ENCODE data around the gene TRAF7. TPM values are rescaled to one million over a fixed set of nuclear protein-coding genes. Genes with fewer than 3 reads are reported as not detected.

TRAF7 gene
- total RNA-seq, 2 experiments from 2014 or later, result 19.9 to 24.0 TPM

- Mint-ChIP-seq H3K27ac (peak overlapping the region; percentile 79), H3K27me3 (no peaks in the 10 kb centered on the region), H3K4me1 (ENCODE audit: low read depth) (peaks cover 13% of the 10 kb centered on the region), H3K36me3 (ENCODE audit: low read depth) (peaks cover 16% of the 10 kb centered on the region), H3K4me3 (peak overlapping the region; percentile 76), H3K9me3 (no peaks in the 10 kb centered on the region)
- Histone ChIP-seq H3K36me3 (ENCODE audit: insufficient read depth, low read length) (peaks cover 32% of the 10 kb centered on the region), H3K9me3 (ENCODE audit: control insufficient read depth in 1 of 2, insufficient read depth in 1 of 2, low read length in 2 of 2) (no peaks in the 10 kb centered on the region), H3K27me3 (ENCODE audit: control insufficient read depth in 1 of 2, insufficient read depth in 2 of 2, low read length in 2 of 2) (no peaks in the 10 kb centered on the region), H3K4me3 (ENCODE audit: low read length) (peak overlapping the region; percentile 59), H3K4me1 (ENCODE audit: insufficient read depth, low read length) (peaks cover 23% of the 10 kb centered on the region), H3K27ac (ENCODE audit: low read depth in 1 of 2, low read length in 2 of 2) (no peak overlapping the region)
- intact Hi-C loops (cut with DNase I, micrococcal nuclease), result loop anchor here (1.0 to 5.0 kb wide), 3 partner anchors 8 to 159 kb away; partner anchors contain the start of genes ECI1 (in 1 of the 2), NTHL1 (in 1 of the 2), PGP (in 1 of the 2) and TSC2 (in 1 of the 2)
- no peak for TF ChIP-seq CTCF (IDR thresholded peaks at IDR 0.05)
- POLR2A ChIA-PET, result interaction anchor here (0.6 to 4.8 kb wide), 5 partner anchors 8 to 1571 kb away, joined by 3 to 47 read pairs (median 4); partner anchors contain the start of genes E4F1, METTL26, PGP and TEDC2
- DNase-seq (no peak), ATAC-seq (ENCODE audit: poor library complexity) (no peak)
- CTCF ChIA-PET, result interaction anchor here (1.8 kb wide), 1 partner anchor 11 kb away, joined by 4 read pairs; no protein-coding TSS in a partner anchor
These were observed 50.8 kb downstream of the TRAF7 start for GRCh38 chr16:2206420-2206779.

DNA sequence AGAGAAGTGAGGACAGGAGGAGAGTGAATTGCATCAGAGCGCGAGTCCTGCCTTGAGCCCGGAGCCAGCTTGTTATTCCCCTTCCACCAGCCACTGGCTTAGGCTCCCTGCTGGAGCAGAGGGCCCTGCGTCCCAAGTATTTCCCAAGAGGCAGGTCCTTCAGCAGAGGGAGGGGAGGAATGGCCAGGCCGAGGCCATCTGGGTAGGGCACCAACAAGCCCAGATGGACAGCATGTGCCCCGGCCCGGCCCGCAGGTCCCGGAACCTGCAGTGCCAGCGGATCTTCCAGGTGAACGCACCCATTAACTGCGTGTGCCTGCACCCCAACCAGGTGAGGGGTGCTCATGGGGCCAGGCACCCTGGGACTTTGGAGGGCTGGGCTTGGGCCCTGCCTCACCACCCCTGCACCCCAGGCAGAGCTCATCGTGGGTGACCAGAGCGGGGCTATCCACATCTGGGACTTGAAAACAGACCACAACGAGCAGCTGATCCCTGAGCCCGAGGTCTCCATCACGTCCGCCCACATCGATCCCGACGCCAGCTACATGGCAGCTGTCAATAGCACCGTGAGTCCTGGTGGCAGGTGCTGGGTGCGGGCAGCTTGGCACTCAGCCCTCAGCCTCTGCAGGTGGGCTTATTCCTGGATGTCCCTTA, 51.3 kb downstream of the TRAF7 start:
- peak overlapping the region; percentile 76 for H3K4me3 Mint-ChIP-seq
- intact Hi-C loops (cut with DNase I, micrococcal nuclease), result loop anchor here (1.0 to 5.0 kb wide), 3 partner anchors 7 to 160 kb away; partner anchors contain the start of genes ECI1 (in 1 of the 2), NTHL1 (in 1 of the 2), PGP (in 1 of the 2) and TSC2 (in 1 of the 2)
- no peaks in the 10 kb centered on the region for H3K27me3 Mint-ChIP-seq
- no peaks in the 10 kb centered on the region for H3K9me3 Mint-ChIP-seq
- POLR2A ChIA-PET, result interaction anchor here (0.6 to 4.8 kb wide), 4 partner anchors 8 to 1571 kb away, joined by 3 to 47 read pairs (median 4); partner anchors contain the start of genes E4F1, METTL26, PGP and TEDC2
- Histone ChIP-seq H3K9me3 (ENCODE audit: control insufficient read depth in 1 of 2, insufficient read depth in 1 of 2, low read length in 2 of 2) (no peaks in the 10 kb centered on the region), H3K27me3 (ENCODE audit: control insufficient read depth in 1 of 2, insufficient read depth in 2 of 2, low read length in 2 of 2) (no peaks in the 10 kb centered on the region), H3K36me3 (ENCODE audit: insufficient read depth, low read length) (peaks cover 32% of the 10 kb centered on the region), H3K4me3 (ENCODE audit: low read length) (no peak overlapping the region), H3K27ac (ENCODE audit: low read depth in 1 of 2, low read length in 2 of 2) (no peak overlapping the region), H3K4me1 (ENCODE audit: insufficient read depth, low read length) (peaks cover 23% of the 10 kb centered on the region)
- peak overlapping the region; percentile 42 for H3K27ac Mint-ChIP-seq
- TF ChIP-seq CTCF (IDR thresholded peaks at IDR 0.05), result no peak
- no peak for ATAC-seq (ENCODE audit: poor library complexity)
- CTCF ChIA-PET, result interaction anchor here (1.8 kb wide), 1 partner anchor 12 kb away, joined by 4 read pairs; no protein-coding TSS in a partner anchor
- H3K36me3 Mint-ChIP-seq (ENCODE audit: low read depth), result peaks cover 16% of the 10 kb centered on the region
- H3K4me1 Mint-ChIP-seq (ENCODE audit: low read depth), result peaks cover 13% of the 10 kb centered on the region
- DNase-seq, result no peak

- ATAC-seq (ENCODE audit: poor library complexity) (no peak), DNase-seq (no peak)
- ChIA-PET CTCF (no interaction called here), POLR2A (no interaction called here)
- peaks cover 31% of the 10 kb centered on the region for H3K4me1 ChIP-seq (ENCODE audit: insufficient read depth, low read length)
- intact Hi-C loops (cut with DNase I, micrococcal nuclease), result loop anchor here (5.0 kb wide), 2 partner anchors 44 to 161 kb away; partner anchors contain the start of genes ECI1 (in 1 of the 2), NTHL1 (in 1 of the 2) and TSC2 (in 1 of the 2)
- peak overlapping the region; percentile 62 for H3K4me3 Mint-ChIP-seq
- peaks cover 32% of the 10 kb centered on the region for H3K36me3 ChIP-seq (ENCODE audit: insufficient read depth, low read length)
- no peaks in the 10 kb centered on the region for H3K27me3 ChIP-seq (ENCODE audit: control insufficient read depth in 1 of 2, insufficient read depth in 2 of 2, low read length in 2 of 2)
- no peak overlapping the region for H3K4me3 ChIP-seq (ENCODE audit: low read length)
- no peaks in the 10 kb centered on the region for H3K9me3 ChIP-seq (ENCODE audit: control insufficient read depth in 1 of 2, insufficient read depth in 1 of 2, low read length in 2 of 2)
- peak overlapping the region; percentile 42 for H3K27ac Mint-ChIP-seq
- TF ChIP-seq CTCF (IDR thresholded peaks at IDR 0.05), result no peak
- H3K27me3 Mint-ChIP-seq, result no peaks in the 10 kb centered on the region
- H3K9me3 Mint-ChIP-seq, result no peaks in the 10 kb centered on the region
- H3K4me1 Mint-ChIP-seq (ENCODE audit: low read depth), result peaks cover 16% of the 10 kb centered on the region
- H3K27ac ChIP-seq (ENCODE audit: low read depth in 1 of 2, low read length in 2 of 2), result no peak overlapping the region
- H3K36me3 Mint-ChIP-seq (ENCODE audit: low read depth), result peaks cover 16% of the 10 kb centered on the region
These were observed 52.3 kb downstream of the TRAF7 start for GRCh38 chr16:2207872-2208271.

Measured in CD4-positive, alpha-beta T cell (primary cell).